Esophagus muscularis mucosa (tissue), 4 donors: ENCODE measurements around the gene ASB5. TPM values are rescaled to one million over a fixed set of nuclear protein-coding genes. Genes with fewer than 3 reads are reported as not detected.

ENCODE experiments used
- DNase-seq: peaks from one replicate; pipeline ENCODE4 v3.0.0-alpha.2; 2017; ENCODE audit errors: extremely low spot score
- H3K27ac ChIP-seq, 4 donors: fragments of 200-600 bp; sonication (generic); replicated peaks in 1 of 4; 1 replicate in 3 of 4; 2 replicates in 1 of 4; pipeline ENCODE4 v1.5.1; 2016 to 2019; ENCODE audit warnings: mild to moderate bottlenecking in 1 of 4
- H3K27me3 ChIP-seq, 4 donors: fragments of 200-600 bp; sonication (generic); one replicate each; pipeline versions ENCODE4 v1.5.1 to v1.6.0; 2016 to 2019
- H3K36me3 ChIP-seq, 4 donors: fragments of 200-600 bp; sonication (generic); one replicate each; pipeline ENCODE4 v1.5.1; 2016 to 2019
- H3K4me1 ChIP-seq, 4 donors: fragments of 200-600 bp; sonication (generic); one replicate each; pipeline ENCODE4 v1.5.1; 2016 to 2019
- H3K4me3 ChIP-seq, 4 donors: fragments of 200-600 bp; sonication (generic); 1 replicate in 2 of 4; 2 replicates in 2 of 4; pipeline ENCODE4 v1.5.1; 2016 to 2019; ENCODE audit warnings: mild to moderate bottlenecking in 4 of 4, moderate library complexity in 1 of 4
- H3K9me3 ChIP-seq, 4 donors: fragments of 200-600 bp; sonication (generic); 1 replicate in 3 of 4; 2 replicates in 1 of 4; pipeline ENCODE4 v1.5.1; 2016 to 2019
- EP300 ChIP-seq: sonication (generic); formaldehyde crosslinking; IDR thresholded peaks from one replicate; pipeline ENCODE4 v1.6.1; 2017; ENCODE audit warnings: antibody characterized with exemption
- POLR2A ChIP-seq: fragments of 450-650 bp; IDR thresholded peaks from one replicate; pipeline ENCODE4 v1.6.1; 2017; ENCODE audit warnings: antibody characterized with exemption, moderate library complexity, mild to moderate bottlenecking, low read depth
- POLR2AphosphoS5 ChIP-seq, 2 donors: sonication (generic); formaldehyde crosslinking; IDR thresholded peaks; one replicate each; pipeline ENCODE4 v1.6.1; 2017; ENCODE audit warnings: antibody characterized with exemption in 2 of 2
- WGBS: methylation state at CpG from one replicate; pipeline ENCODE4 v1.1.5; 2018; 5-methylcytosine and 5-hydroxymethylcytosine counted together
- intact Hi-C: fragments of 100-400 bp; cut with DNase I; formaldehyde crosslinking; loops from one replicate; pipeline ENCODE4 v1.15.1; 2023
- total RNA-seq, 4 donors: library from RNA; depleted of rRNA; stranded (reverse); fragments of >200 nt; gene quantifications; one replicate each; pipeline versions ENCODE4 v1.1.0 to v1.2.1, GENCODE V29; 2016
- TF ChIP-seq, protein P1 (sequence below), 3 experiments: fragments of 200-600 bp in 2 of 3; fragments of 450-650 bp in 1 of 3; sonication (generic) in 2 of 3; IDR thresholded peaks; one replicate each; pipeline ENCODE4 v1.5.1; 2017 to 2019; ENCODE audit warnings: antibody characterized with exemption in 3 of 3, mild to moderate bottlenecking in 2 of 3, moderate library complexity in 1 of 3

ASB5 gene
- total RNA-seq, 4 donors from 2014 or later: 13.1 to 37.8 (median 27.0) TPM

DNA sequence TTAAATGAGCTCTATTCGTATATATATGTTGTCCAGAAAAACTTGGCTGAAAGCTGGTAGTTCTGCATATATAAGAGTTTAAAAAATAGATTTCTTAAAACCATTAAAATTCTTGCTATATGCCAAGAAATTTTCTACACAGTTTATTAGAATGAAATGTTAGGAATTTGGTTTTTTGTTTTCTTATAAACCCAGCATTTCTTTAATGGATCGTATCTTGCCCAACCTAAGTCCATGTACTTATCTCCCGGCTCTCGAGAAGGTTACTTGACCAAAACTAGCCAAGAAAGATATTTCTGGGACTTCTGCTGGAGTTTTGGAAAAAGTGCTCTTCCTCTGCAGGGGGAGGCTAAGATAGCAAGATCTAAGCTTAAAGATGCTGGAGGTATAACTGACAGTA, 4.7 kb upstream of the ASB5 start:
- H3K36me3 ChIP-seq: no peaks in the 10 kb centered on the region
- H3K4me3 ChIP-seq: no peak overlapping the region
- H3K27me3 ChIP-seq: no peaks in the 10 kb centered on the region
- H3K4me1 ChIP-seq: peaks cover 0 to 25% (median 13%) of the 10 kb centered on the region in 4 donors
- intact Hi-C loops: no loop called here
- no peaks in the 10 kb centered on the region for H3K9me3 ChIP-seq
- TF ChIP-seq POLR2A: no peak
- TF ChIP-seq, protein P1, sequence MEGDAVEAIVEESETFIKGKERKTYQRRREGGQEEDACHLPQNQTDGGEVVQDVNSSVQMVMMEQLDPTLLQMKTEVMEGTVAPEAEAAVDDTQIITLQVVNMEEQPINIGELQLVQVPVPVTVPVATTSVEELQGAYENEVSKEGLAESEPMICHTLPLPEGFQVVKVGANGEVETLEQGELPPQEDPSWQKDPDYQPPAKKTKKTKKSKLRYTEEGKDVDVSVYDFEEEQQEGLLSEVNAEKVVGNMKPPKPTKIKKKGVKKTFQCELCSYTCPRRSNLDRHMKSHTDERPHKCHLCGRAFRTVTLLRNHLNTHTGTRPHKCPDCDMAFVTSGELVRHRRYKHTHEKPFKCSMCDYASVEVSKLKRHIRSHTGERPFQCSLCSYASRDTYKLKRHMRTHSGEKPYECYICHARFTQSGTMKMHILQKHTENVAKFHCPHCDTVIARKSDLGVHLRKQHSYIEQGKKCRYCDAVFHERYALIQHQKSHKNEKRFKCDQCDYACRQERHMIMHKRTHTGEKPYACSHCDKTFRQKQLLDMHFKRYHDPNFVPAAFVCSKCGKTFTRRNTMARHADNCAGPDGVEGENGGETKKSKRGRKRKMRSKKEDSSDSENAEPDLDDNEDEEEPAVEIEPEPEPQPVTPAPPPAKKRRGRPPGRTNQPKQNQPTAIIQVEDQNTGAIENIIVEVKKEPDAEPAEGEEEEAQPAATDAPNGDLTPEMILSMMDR (IDR thresholded peaks at IDR 0.05): no peak
- TF ChIP-seq EP300: no peak
- no peak for TF ChIP-seq POLR2AphosphoS5 (IDR thresholded peaks at IDR 0.05)
- peak; percentile 42 for DNase-seq
- 93% methylated on average over 4 of the region's 4 CpGs for WGBS
- H3K27ac ChIP-seq: peak overlapping the region in 1 of 4 donors; percentile 8

DNA sequence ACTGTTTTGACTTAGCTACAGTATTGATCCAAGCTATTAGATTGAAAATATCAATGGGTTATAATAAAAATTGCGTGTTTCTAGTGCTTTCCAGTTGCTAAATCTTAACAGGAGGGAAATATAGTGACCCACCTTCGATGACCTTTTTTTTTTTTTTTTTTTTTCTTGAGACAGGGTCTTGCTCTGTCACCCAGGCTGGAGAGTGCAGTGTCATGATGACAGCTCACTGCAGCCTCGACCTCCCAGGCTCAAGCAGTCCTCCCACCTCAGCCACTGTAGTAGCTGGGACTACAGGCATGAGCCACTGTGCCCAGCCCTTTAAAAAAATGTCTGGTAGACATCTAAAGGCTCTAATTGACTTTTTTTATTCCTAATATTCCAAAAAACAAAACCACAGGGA, 3.8 kb upstream of the ASB5 start:
- WGBS: 84% methylated on average over 3 of the region's 3 CpGs
- intact Hi-C loops: no loop called here
- H3K36me3 ChIP-seq: no peaks in the 10 kb centered on the region

DNA sequence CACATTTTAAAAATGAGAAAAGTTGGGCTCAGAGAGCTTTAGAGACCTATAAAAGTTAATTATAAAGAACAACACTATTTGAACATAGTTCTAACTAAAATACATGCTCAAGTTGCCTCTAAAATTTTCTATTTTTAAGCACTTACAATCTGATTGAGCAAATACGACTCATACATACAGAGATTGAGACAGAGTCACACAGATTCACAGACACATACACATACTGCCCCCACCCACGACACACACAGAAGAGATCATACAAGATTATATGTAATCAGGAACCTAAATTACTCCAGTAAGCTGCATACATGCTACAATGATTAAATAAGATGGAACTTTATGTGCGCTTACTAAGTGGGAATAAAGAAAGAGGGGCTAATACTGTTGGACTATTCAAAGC, 2.7 kb upstream of the ASB5 start:
- intact Hi-C loops: no loop called here
- no peak for DNase-seq
- Histone ChIP-seq H3K27me3 (no peaks in the 10 kb centered on the region), H3K4me3 (no peak overlapping the region), H3K27ac (no peak overlapping the region), H3K4me1 (peaks cover 0 to 19% (median 5%) of the 10 kb centered on the region in 4 donors), H3K9me3 (no peaks in the 10 kb centered on the region), H3K36me3 (no peaks in the 10 kb centered on the region)
- no peak for TF ChIP-seq POLR2A
- TF ChIP-seq, protein P1 (IDR thresholded peaks at IDR 0.05): no peak
- 90% methylated on average over 3 of the region's 3 CpGs for WGBS

More for the DNA sequence above, 3.8 kb upstream of the ASB5 start:
- H3K4me3 ChIP-seq: no peak overlapping the region
- no peaks in the 10 kb centered on the region for H3K27me3 ChIP-seq
- H3K9me3 ChIP-seq: no peaks in the 10 kb centered on the region
- no peak overlapping the region for H3K27ac ChIP-seq
- peaks cover 0 to 25% (median 12%) of the 10 kb centered on the region in 4 donors for H3K4me1 ChIP-seq
- DNase-seq: peak; percentile 26
- TF ChIP-seq POLR2AphosphoS5 (IDR thresholded peaks at IDR 0.05) (no peak), POLR2A (no peak), EP300 (no peak)
- TF ChIP-seq, protein P1 (IDR thresholded peaks at IDR 0.05): no peak

DNA sequence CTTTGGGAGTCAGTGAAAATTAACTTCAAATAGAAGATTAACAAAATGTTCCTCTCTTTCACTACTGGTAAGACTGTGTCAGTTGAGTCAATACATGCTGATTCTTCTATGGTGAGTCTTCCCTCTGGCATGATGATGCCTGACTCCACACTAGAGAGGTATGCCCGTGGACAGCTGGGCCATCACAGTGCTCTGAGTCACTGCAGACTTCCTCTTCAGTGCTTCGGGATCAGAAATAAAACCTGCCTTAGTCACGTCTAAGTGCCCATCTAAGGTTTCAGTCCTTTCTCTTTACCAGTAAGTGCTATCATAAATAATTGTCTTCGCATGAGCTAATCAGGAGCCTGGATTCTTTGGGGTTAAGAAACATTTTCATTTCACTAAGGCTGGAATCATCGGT, 1.6 kb upstream of the ASB5 start:
- Histone ChIP-seq H3K36me3 (no peaks in the 10 kb centered on the region), H3K4me3 (no peak overlapping the region), H3K27ac (peak overlapping the region; percentile 64 to 69 (median 67)), H3K27me3 (no peaks in the 10 kb centered on the region), H3K9me3 (no peaks in the 10 kb centered on the region), H3K4me1 (peaks cover 0 to 18% (median 5%) of the 10 kb centered on the region in 4 donors)
- TF ChIP-seq, protein P1 (IDR thresholded peaks at IDR 0.05): no peak
- peak; percentile 68 to 81 for TF ChIP-seq POLR2AphosphoS5 (IDR thresholded peaks at IDR 0.05)
- 43% methylated on average over 5 of the region's 5 CpGs for WGBS
- no peak for DNase-seq
- intact Hi-C loops: no loop called here

DNA sequence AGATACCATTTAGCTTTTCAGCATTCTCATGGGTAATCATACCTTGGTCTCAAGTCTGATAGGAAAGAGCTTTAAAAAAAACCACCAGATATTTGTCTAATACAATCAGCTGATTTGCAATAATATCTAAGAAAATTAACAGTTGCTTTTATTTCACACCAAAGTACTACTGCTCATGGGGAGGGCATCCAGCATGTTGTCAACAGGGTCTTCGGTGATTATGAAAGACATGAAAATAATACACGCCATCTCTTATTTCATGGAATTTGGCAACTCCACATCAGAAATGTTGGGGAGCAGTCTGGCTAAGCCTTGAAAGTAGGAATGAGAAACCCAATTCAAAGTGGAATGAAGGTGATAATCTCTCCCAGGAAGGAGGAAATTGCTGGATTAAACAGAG, 3.0 kb downstream of the ASB5 start:
- TF ChIP-seq, protein P1 (IDR thresholded peaks at IDR 0.05): no peak
- no peak for TF ChIP-seq POLR2AphosphoS5 (IDR thresholded peaks at IDR 0.05)
- no peak for TF ChIP-seq EP300
- no peak for TF ChIP-seq POLR2A
- peaks cover 0 to 11% (median 2%) of the 10 kb centered on the region in 4 donors for H3K4me1 ChIP-seq
- H3K27ac ChIP-seq: peak overlapping the region in 2 of 4 donors; percentile 67 to 69
- H3K36me3 ChIP-seq: no peaks in the 10 kb centered on the region
- no peaks in the 10 kb centered on the region for H3K27me3 ChIP-seq
- H3K4me3 ChIP-seq: peak overlapping the region in 2 of 4 donors; percentile 39 to 43
- intact Hi-C loops: no loop called here
- H3K9me3 ChIP-seq: no peaks in the 10 kb centered on the region
- DNase-seq: no peak
- WGBS: 89% methylated on average over 2 of the region's 2 CpGs
